Activated CD8-positive, alpha-beta T cell treated with anti-CD3 and anti-CD28 coated beads for 36 hours (primary cell): ENCODE data around the gene IL36B. TPM values are rescaled to one million over a fixed set of nuclear protein-coding genes. Genes with fewer than 3 reads are reported as not detected.

Source experiments
- total RNA-seq, 2 experiments: library from RNA; stranded (reverse); gene quantifications; one replicate each; pipeline ENCODE4 v1.2.3, GENCODE V29; 2021

IL36B gene
- total RNA-seq, 2 experiments from 2014 or later = not detected

Other genes with a start within 250 kb of the IL36B start
- not detected for gene IL1B, start 216.1 kb downstream of the IL36B start, total RNA-seq
- not detected for gene IL37, start 141.7 kb downstream of the IL36B start, total RNA-seq
- not detected for gene IL36G, start 74.9 kb downstream of the IL36B start, total RNA-seq
- gene IL36A, start 47.4 kb downstream of the IL36B start, total RNA-seq = not detected
- not detected for gene IL36RN, start 6.3 kb upstream of the IL36B start, total RNA-seq
- gene IL1F10, start 15.1 kb upstream of the IL36B start, total RNA-seq = not detected
- under 1 TPM; 0.50 to 0.85 TPM for gene IL1RN, start 74.7 kb upstream of the IL36B start, total RNA-seq
- 100 to 1,000 TPM; 247 to 251 TPM for gene PSD4, start 121.1 kb upstream of the IL36B start, total RNA-seq
- gene PAX8, start 226.1 kb upstream of the IL36B start, total RNA-seq = under 1 TPM; 0.43 to 0.63 TPM